ENCODE data around the gene WDR90.

The WDR90 gene

GRCh38 chr16:626787-627453 is 22.2 kb upstream of the WDR90 start:
- no peak for DNase-seq

- no peak for DNase-seq
These were observed 21.5 kb upstream of the WDR90 start for GRCh38 chr16:627454-628239.

GRCh38 chr16:628321-629061 is 20.7 kb upstream of the WDR90 start:
- no peak for DNase-seq

DNA sequence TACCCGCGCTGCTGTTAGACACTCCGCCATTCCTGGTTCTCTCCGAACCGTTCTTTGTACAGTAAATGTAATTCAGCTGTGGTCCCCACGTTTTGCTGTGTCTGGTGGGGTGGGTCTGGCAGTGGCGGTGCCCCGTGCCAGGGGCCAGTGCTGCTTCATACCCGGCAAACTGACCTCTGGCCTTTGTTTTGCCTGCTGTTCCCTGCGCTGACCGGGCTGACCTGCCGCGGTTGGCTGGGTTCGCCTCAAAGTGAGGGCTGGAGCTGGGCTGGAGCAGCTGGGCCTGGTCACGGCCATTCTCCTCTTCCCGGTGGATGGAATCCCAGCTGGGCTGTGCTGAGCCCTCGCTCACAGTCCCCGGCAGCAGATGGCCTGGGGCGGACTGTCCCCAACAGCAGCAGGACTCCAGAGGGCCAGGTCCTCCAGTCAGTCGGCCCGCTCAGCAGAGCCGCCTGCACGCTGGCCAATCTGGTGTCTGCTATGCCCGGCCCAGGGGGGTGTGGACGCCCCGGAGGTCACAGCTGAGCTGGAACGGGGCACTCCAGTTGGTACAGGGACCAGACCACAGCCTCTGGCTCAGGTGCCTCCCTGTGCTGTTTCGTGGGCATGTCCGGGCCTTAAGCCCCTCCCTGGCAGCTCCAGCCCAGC is 19.9 kb upstream of the WDR90 start:
- DNase-seq: no peak

- no peak for DNase-seq
These were observed 19.3 kb upstream of the WDR90 start for GRCh38 chr16:629833-630248.

DNA sequence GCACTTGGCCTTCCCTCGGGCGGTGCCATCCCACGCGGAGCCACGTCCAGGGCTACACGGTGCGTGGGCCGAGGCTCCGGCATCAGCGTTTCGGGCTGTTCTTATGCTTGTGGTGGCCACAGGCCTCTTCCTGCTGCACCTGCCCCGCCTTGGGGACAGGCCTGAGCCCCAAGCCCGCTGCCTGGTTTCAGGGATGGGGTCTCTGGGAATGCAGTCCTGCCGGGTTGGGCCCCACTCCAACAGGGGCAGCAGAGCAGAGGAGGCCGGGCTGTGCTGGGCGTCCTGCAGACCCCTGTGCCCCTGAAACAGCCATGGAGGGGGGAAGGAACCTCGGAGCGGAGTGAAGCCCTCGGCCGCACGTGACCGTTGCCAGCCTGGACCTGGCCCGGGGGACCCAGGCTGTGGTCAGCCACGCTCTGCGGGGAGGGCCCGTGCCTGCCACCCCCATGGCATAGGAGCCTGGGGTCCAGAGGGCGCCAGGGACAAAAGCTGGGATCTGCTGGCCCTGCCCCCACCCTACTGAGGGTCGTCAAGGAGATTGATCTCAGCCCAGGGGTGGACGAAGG is 18.8 kb upstream of the WDR90 start:
- no peak for DNase-seq

DNA sequence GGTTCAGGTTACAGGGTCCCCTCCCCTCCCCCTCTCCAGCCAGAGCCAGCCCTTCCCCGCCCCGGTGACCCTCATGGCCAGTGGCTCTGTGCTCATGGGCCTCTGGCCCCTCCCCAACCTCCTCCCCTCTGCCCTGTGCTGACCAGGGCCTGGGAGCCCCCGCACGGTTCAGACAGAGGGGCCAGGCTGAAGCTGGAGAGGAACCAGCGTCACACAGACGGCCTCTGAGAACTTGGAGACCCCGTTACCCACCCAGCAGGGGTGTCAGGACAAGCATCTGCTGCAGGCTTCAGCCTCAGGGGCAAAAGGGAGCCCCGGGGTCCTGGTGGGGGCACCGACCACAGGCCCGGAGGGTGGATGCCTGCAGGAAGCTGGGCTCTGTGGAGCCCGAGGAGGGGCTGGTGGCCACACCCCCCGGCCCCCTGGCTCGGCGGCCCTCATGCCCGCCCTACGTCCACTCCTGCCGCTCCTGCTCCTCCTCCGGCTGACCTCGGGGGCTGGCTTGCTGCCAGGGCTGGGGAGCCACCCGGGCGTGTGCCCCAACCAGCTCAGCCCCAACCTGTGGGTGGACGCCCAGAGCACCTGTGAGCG is 18.3 kb upstream of the WDR90 start, which contains the start of gene WFIKKN1:
WFIKKN1 (plus strand) TSS at position 171 of the 591 bp plus-strand sequence; CDS start at position 440, 269 bp downstream.
- no peak for DNase-seq

DNA sequence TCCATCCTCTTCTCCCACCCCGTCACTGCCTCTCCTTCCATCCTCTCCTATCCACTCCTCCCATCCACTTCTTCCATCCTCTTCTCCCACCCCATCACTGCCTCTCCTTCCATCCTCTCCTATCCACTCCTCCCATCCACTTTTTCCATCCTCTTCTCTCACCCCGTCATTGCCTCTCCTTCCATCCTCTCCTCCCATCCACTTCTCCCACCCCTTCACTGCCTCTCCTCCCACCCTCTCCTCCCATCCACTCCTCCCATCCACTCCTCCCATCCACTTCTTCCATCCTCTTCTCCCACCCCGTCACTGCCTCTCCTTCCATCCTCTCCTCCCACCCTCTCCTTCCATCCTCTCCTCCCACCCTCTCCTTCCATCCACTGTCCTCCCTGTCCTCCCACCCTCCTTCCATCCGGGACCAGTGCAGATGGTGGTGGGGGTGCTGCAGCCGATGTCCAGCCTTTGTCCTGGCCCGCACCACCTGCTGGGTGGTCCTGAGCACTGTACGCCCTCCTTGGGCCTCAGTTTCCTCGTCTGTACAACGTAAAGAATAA is 17.3 kb upstream of the WDR90 start:
- no peak for DNase-seq

DNA sequence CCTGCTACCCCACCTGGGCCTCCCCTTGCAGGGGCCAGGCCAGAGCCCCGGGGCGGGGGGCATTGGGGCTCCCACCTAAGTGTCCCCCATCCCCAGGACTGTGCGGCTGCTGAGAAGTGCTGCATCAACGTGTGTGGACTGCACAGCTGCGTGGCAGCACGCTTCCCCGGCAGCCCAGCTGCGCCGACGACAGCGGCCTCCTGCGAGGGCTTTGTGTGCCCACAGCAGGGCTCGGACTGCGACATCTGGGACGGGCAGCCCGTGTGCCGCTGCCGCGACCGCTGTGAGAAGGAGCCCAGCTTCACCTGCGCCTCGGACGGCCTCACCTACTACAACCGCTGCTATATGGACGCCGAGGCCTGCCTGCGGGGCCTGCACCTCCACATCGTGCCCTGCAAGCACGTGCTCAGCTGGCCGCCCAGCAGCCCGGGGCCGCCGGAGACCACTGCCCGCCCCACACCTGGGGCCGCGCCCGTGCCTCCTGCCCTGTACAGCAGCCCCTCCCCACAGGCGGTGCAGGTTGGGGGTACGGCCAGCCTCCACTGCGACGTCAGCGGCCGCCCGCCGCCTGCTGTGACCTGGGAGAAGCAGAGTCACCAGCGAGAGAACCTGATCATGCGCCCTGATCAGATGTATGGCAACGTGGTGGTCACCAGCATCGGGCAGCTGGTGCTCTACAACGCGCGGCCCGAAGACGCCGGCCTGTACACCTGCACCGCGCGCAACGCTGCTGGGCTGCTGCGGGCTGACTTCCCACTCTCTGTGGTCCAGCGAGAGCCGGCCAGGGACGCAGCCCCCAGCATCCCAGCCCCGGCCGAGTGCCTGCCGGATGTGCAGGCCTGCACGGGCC is 16.5 kb upstream of the WDR90 start:
- DNase-seq: no peak

- no peak for DNase-seq
These were observed 15.7 kb upstream of the WDR90 start for GRCh38 chr16:633336-634050.

GRCh38 chr16:634051-634670 is 15.0 kb upstream of the WDR90 start:
- DNase-seq: no peak

GRCh38 chr16:634996-635395 is 14.2 kb upstream of the WDR90 start:
- DNase-seq: no peak

DNA sequence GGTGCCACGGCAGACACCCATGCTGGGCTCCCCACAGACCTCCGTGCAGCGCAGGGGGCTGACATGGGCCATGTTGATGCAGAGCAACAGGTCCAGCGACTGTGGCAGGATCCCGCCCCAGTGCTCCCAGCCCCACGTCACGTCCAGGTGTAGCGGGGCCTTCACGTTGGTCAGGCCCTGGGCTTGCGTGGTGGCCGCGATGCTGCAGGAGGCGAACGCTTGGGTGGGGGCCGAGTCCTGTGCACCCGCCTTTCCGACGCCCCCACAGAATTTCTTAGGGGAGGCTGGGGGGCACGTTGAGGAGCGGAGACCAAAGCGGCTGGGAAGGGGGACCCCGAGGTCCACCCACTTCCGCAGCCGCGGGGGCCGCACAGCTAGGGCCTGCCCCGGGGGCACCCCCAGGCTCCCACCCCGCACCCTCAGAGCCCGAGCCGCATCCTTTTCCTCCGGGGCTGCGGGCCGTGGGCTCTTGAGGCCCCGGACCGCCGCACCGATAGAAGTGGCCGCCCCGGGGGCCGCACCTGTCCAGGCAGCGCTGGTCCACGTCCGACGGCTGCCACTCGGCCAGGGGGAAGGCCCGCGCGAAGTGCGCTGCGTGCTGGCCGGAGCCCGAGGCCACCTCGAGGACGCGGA is 13.5 kb upstream of the WDR90 start:
- no peak for DNase-seq

- peak; percentile 86 for DNase-seq
These were observed 12.7 kb upstream of the WDR90 start, which contains the start of gene METTL26 for GRCh38 chr16:636206-637080. Gene METTL26, minus strand, starts transcription at chr16:636305. Its CDS starts 15 bp downstream, at chr16:636290.

- no peak for DNase-seq
These were observed 11.8 kb upstream of the WDR90 start for GRCh38 chr16:637081-638018.

GRCh38 chr16:638034-638543 is 11.1 kb upstream of the WDR90 start:
- DNase-seq: no peak

DNA sequence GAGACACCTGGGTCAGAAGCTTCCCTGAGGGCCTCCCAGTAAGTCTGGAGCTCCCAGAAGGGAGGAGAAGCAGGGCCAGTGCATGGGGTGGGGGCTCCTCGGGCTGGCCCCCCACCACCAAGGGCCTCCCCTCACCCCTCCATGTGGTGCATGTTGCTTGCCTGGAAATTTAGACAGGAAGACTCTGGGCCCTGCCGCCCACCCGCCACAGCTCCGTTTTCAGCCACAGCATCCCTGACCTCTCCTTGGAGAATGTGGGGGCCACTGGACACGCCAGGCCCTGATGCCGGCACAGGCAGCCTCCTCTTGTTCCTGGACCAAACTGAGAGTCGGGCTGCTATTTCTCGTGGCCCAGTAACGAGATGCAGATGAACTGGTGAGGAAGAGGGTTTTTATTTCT is 10.3 kb upstream of the WDR90 start:
- no peak for DNase-seq

All from NCI-H1417 treated with DMSO at 0.1 percent for 48 hours (cell line).